ENCODE results near the gene SGPP2. TPM values are rescaled to one million over a fixed set of nuclear protein-coding genes. Genes with fewer than 3 reads are reported as not detected.

The SGPP2 gene
- total RNA-seq, 3 donors from 2014 or later (not counting 1 experiment from before 2014, with no cell fraction given) = 0.25 to 0.30 TPM; not detected in 1

DNA sequence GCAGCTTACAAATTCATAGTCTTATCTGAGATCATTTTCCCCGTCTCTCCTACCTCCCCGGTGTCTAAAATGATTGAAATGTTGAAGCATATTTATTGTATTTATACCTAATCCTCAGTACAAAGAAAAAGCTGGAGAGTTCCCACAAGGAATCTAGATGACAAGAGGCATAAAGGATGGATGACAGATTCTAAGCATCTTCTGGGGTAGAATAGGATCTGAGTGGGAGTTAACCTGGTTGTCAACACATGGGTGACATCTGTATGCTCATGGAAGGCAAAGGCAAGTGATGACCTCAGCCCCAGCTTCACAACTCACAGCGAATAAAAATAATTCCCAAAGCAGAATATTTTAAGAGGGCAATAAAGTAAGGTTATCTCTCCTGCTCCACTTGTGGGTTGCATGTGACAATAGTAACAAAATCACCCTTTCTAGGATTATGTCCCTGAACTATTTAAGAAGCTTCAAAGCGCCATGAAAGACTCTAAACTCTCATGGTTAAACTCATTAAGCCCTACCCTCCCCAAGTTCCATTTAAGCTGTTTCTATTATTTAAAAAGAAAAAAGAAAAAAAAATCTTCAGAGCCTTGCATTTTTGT is 32.2 kb downstream of the SGPP2 start:
- no peaks in the 10 kb centered on the region for H3K27me3 ChIP-seq (ENCODE audit: control insufficient read depth, insufficient read depth, low read length)
- DNase-seq = no peak
- H3K9me3 ChIP-seq (ENCODE audit: control insufficient read depth, insufficient read depth, low read length) = no peaks in the 10 kb centered on the region
- 100% methylated on average over 1 of the region's 4 CpGs for WGBS (ENCODE audit: insufficient coverage)
- H3K36me3 ChIP-seq (ENCODE audit: control insufficient read depth, insufficient read depth, low read length) = no peaks in the 10 kb centered on the region
- no peaks in the 10 kb centered on the region for H3K4me1 Mint-ChIP-seq
- H3K36me3 Mint-ChIP-seq = no peaks in the 10 kb centered on the region
- no peak overlapping the region for H3K4me3 Mint-ChIP-seq
- no peaks in the 10 kb centered on the region for H3K4me1 ChIP-seq (ENCODE audit: control insufficient read depth, insufficient read depth, low read length)
- TF ChIP-seq, protein P1, sequence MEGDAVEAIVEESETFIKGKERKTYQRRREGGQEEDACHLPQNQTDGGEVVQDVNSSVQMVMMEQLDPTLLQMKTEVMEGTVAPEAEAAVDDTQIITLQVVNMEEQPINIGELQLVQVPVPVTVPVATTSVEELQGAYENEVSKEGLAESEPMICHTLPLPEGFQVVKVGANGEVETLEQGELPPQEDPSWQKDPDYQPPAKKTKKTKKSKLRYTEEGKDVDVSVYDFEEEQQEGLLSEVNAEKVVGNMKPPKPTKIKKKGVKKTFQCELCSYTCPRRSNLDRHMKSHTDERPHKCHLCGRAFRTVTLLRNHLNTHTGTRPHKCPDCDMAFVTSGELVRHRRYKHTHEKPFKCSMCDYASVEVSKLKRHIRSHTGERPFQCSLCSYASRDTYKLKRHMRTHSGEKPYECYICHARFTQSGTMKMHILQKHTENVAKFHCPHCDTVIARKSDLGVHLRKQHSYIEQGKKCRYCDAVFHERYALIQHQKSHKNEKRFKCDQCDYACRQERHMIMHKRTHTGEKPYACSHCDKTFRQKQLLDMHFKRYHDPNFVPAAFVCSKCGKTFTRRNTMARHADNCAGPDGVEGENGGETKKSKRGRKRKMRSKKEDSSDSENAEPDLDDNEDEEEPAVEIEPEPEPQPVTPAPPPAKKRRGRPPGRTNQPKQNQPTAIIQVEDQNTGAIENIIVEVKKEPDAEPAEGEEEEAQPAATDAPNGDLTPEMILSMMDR (IDR thresholded peaks at IDR 0.05) = no peak
- no peak overlapping the region for H3K27ac Mint-ChIP-seq
- intact Hi-C loops (cut with micrococcal nuclease) = no loop called here
- H3K9me3 Mint-ChIP-seq = peaks cover 2 to 5% of the 10 kb centered on the region in 2 donors
- no peak overlapping the region for H3K27ac ChIP-seq (ENCODE audit: low read length)
- no peak overlapping the region for H3K4me3 ChIP-seq (ENCODE audit: low read length)
- ATAC-seq = no peak
- peaks cover under 1 to 6% of the 10 kb centered on the region in 2 donors for H3K27me3 Mint-ChIP-seq (ENCODE audit: low read depth in 2 of 2)

DNA sequence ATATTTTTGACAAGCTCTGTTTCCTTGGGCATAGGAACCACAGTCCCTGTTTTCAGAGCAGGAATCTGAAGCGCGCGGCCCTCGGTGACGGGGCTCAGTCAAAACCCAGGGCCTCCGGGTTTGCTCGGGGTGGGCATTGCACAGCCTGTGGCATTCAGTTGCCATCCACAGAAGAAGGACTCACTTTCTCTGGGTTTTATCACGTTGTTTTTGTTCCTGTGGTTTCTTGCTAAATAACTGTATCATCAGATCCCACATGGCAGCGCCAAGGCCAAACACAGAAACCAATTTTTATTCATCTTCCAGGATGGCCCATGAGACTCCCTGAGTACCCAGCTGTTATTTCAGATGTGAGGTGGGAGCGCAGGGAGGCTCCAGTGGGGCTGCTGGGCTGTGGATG is 35.6 kb downstream of the SGPP2 start:
- Mint-ChIP-seq H3K4me1 (no peaks in the 10 kb centered on the region), H3K9me3 (peaks cover 0 to 5% of the 10 kb centered on the region in 2 donors), H3K36me3 (no peaks in the 10 kb centered on the region), H3K27ac (no peak overlapping the region), H3K27me3 (ENCODE audit: low read depth in 2 of 2) (peaks cover 0 to 11% of the 10 kb centered on the region in 2 donors), H3K4me3 (no peak overlapping the region)
- no peak for DNase-seq
- H3K4me1 ChIP-seq (ENCODE audit: control insufficient read depth, insufficient read depth, low read length) = no peaks in the 10 kb centered on the region
- no peaks in the 10 kb centered on the region for H3K36me3 ChIP-seq (ENCODE audit: control insufficient read depth, insufficient read depth, low read length)
- H3K4me3 ChIP-seq (ENCODE audit: low read length) = no peak overlapping the region
- H3K9me3 ChIP-seq (ENCODE audit: control insufficient read depth, insufficient read depth, low read length) = no peaks in the 10 kb centered on the region
- ATAC-seq = no peak
- H3K27me3 ChIP-seq (ENCODE audit: control insufficient read depth, insufficient read depth, low read length) = no peaks in the 10 kb centered on the region
- WGBS (ENCODE audit: insufficient coverage) = 91% methylated on average over 9 of the region's 10 CpGs
- TF ChIP-seq, protein P1 (IDR thresholded peaks at IDR 0.05) = no peak
- intact Hi-C loops (cut with micrococcal nuclease) = no loop called here
- no peak overlapping the region for H3K27ac ChIP-seq (ENCODE audit: low read length)

DNA sequence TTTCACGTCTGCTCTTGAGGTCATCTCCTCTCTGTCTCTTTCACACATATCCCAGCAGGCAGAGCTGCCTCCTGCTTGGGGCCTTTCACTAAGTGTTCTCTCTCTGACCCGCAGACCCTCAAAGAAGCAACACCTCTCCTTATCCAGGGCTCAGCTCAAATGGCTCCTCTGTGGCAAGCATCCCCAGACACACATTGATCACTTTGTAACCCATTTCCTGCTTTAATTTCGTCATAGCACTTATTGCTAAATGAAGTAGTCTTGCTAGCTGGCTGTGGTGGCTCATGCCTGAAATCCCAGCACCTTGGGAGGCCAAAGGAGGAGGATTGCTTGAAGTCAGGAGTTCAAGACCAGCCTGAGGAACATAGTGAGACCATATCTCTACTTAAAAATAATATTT is 41.4 kb downstream of the SGPP2 start:
- H3K36me3 Mint-ChIP-seq = no peaks in the 10 kb centered on the region
- WGBS (ENCODE audit: insufficient coverage) = 82% methylated on average over 3 of the region's 3 CpGs

More for the DNA sequence above, 41.4 kb downstream of the SGPP2 start:
- no peaks in the 10 kb centered on the region for H3K4me1 ChIP-seq (ENCODE audit: control insufficient read depth, insufficient read depth, low read length)
- TF ChIP-seq, protein P1 (IDR thresholded peaks at IDR 0.05) = no peak
- no peak overlapping the region for H3K27ac ChIP-seq (ENCODE audit: low read length)
- no peak overlapping the region for H3K27ac Mint-ChIP-seq
- no peaks in the 10 kb centered on the region for H3K36me3 ChIP-seq (ENCODE audit: control insufficient read depth, insufficient read depth, low read length)
- no peaks in the 10 kb centered on the region for H3K27me3 ChIP-seq (ENCODE audit: control insufficient read depth, insufficient read depth, low read length)
- no peaks in the 10 kb centered on the region for H3K4me1 Mint-ChIP-seq
- ATAC-seq (no peak), DNase-seq (no peak)
- no peak overlapping the region for H3K4me3 ChIP-seq (ENCODE audit: low read length)
- intact Hi-C loops (cut with micrococcal nuclease) = no loop called here
- H3K4me3 Mint-ChIP-seq = no peak overlapping the region
- peaks cover 0 to 4% of the 10 kb centered on the region in 2 donors for H3K9me3 Mint-ChIP-seq
- H3K27me3 Mint-ChIP-seq (ENCODE audit: low read depth in 2 of 2) = peaks cover 9 to 15% of the 10 kb centered on the region in 2 donors
- H3K9me3 ChIP-seq (ENCODE audit: control insufficient read depth, insufficient read depth, low read length) = no peaks in the 10 kb centered on the region
